NOMO-1 (cell line): ENCODE measurements around the gene CYBA.
"Not testable (repeated sequence)": the region's sequence is repeated elsewhere in the genome, so short reads cannot be mapped to it uniquely, and the experiment has no call there.

ENCODE experiments used
- DNase-seq, 2 experiments: peaks; one replicate each; lab custom pipeline; 2025; ENCODE audit not compliant: unreplicated experiment in 2 of 2; lab: John Stamatoyannopoulos, UW

CYBA gene

DNA sequence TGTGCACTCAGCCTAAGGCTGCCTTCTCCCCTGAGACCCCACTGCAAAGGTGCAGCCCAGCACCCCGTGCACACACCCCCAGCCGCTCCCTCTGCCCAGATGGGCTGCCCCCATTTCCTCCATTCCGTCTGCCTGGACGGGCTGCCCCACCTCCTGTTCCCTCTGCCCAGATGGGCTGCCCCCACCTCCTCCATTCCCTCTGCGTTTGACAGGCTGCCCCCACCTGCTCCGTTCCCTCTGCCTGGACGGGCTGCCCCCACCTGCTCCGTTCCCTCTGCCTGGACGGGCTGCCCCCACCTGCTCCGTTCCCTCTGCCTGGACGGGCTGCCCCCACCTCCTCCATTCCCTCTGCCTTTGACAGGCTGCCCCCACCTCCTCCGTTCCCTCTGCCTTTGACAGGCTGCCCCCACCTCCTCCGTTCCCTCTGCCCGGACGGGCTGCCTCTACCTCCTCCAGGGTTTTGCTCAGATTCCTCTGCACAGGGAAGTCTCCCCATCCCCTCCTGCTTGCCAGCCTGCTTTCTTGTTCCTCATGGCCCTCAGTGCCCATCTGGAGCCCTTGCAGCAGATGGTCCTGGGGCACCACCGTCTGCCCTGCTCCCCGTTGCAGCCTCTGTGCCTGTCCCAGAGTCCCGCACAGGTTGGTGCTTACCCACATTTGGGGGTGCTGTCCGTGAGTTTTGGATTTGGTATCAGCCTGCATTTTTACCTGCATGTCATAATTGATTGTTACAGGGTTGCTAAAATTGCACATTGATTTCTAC is 35.9 kb downstream of the CYBA start:
- DNase-seq, result no peak

DNA sequence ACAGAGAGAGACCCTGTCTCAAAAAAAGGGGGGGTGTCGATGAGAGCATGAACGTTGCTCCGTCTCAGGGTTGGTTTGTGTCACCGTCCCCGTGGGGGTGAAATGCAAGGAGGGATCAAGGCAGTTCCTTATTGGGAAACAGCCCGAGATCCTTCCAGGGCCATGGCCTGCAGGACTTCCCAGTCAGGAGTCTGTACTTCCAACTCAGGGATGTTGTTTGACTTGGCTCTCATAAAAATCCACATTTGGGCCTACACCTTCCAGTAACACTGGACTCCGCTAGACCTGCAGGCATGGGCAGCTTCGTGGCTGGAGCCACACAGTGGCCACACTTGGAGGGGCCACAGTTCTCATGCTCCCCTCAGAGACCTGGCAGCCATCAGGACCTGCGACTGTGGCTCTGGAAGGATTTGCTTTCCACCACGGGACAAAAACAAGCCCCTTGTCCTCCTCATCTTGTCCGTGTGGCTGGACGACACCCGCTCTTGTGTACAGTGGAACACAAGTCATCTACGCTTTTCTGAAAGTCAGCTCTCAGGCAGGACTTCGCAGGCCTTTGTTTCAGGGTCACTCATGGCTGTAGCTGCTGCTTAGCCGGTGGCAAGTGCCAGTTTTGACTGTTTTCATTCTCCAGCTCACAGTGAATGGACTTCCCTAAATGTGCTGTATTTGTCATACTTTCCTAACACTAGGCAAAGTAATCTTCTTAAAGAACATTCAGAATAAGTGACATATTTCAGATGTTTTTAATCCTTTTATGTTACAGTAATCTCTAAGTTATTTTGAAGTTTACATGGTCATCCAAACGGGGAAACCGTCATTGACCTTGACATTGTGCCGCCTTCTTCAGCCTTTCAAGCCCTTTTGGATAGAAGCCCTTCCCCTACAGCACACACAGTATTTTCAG is 36.7 kb downstream of the CYBA start:
- no peak for DNase-seq

DNA sequence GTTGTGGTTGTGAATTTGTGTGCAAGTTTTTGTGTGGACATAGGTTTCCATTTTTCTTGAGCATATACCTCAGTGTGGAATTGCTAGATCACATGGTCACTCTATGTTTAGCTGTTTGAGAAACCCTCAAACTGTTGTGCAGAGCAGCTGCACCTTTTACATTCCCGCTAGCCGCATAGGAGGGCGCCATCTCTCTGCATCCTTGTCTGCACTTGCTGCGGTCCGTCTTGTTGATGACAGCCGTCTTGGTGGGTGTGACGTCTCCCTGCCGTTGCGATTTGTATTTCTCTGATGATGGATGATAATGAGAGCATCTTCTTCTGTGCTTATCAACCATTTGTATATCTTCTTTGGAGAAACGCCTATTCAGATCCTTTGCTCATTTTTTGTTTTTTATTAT is 37.6 kb downstream of the CYBA start:
- no peak for DNase-seq

DNA sequence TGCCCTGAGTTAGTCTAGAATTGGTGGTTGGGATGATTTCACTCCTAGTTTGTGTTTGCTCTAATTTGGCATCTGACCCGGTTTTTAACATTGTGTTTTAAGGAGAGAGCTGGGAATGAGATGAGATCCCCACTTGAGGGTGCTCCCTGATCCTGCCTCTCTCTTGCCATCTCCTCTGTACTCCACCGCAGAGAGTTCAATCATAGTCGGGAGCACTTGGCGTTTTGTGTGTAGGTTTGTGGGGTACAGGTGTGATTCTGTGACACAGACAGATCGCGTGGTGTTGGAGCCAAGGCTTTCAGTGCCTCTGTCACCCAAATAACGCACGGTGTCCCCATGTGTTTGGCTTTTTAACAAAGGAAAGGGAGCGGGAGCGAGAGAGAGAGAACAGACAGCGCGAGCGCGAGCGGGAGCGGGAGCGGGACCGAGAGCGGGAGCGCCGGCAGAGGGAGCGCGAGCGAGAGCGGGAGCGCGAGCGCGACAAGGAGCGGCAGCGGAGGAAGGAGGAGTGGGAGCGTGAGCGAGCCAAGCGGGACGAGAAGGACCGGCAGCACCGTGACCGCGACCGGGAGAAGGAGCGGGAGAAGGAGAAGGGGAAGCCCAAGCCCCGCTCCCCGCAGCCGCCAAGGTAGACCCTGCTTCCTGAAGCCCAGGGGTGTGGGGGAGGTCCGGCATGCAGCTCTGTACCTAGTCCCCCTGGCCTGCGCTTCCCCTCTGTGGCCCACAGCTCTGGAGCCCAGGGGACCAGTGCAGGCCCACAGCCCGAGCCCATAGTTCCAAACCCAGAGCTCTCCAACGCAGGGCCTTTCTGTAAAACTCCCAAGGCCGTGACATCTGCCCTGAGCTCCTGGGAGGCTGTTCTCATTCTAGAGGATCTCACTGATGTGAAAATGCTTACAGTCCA is 39.7 kb downstream of the CYBA start:
- no peak for DNase-seq

DNA sequence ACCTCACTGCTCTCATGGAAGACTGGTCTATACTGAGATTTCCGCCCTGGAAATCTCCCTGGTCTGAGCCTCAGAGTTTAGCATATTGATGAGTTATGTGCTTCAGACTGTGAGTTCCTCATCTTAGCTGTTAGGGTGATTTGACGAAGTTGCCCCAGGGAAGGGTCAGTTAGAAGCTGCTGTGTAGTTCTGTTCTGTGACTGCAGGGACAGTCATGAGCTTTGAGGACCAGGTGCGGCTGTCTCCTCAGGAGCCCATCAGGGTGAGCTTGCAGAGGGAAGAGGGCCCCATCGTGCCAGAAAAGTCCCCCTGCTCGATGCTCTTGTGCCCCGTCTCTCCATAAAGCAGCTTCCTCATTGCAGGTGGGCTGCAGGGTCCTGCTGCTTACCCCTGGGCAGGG is 40.8 kb downstream of the CYBA start:
- no peak for DNase-seq

DNA sequence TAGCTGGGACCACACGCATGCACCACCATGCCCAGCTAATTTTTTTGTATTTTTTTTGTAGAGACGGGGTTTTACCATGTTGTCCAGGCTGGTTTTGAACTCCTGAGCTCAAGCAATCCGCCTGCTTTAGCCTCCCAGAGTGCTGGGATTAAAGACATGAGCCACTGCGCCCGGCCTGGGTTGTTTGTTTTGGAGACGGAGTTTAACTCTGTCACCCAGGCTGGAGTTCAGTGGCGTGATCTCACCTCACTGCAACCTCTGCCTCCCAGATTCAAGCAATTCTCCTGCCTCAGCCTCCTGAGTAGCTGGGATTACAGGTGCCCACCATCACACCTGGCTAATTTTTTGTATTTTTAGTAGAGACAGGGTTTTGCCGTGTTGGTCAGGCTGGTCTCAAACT is 41.4 kb downstream of the CYBA start:
- DNase-seq, result not testable (repeated sequence)

DNA sequence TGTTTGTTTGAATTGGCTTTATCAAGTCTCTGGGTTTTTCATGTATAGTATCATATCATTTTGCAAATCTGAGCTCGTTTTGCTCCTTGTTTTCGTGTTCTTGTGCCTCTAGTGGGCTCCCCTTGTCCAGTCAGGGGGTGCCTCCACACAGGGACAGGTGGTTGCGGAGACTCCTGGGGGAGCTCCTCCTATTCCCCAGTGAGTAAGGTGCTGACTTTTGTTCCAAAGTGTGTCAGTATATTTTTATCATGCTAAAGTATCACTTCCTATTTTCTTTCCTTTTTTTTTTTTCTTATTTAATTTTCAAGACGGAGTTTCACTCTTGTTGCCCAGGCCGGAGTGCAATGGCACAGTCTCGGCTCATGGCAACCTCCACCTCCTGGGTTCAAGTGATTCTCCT is 42.8 kb downstream of the CYBA start:
- peak in 1 of 2 experiments; percentile 23 for DNase-seq

DNA sequence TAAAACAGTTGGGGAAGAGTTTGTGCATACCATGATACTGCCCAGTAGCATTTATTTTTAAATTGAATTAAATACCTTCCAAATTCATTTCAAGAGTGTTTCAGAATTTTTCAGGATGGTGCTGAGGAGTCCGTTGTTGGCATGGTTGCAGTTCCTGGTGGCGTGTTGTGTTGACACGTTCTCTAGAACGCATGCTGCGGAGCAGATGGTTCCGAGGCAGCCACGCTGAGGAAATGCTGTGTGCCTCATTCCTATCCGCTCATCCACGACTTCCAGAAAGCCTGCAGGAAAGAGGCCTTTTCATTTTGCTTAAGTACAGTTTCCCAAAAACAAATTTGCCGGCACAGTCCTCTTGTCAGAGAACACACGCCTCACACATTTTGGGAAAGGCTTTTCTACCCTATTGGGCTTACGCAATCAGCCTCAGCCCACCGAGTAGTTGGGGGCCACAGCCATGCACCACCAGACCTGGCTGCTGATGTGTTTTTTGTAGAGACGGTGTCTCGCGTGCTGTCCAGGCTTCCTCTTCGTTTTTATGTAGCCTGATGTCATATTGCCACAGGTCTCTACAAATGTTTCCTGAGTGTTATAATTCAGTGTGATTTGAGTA is 44.6 kb downstream of the CYBA start:
- no peak for DNase-seq

DNA sequence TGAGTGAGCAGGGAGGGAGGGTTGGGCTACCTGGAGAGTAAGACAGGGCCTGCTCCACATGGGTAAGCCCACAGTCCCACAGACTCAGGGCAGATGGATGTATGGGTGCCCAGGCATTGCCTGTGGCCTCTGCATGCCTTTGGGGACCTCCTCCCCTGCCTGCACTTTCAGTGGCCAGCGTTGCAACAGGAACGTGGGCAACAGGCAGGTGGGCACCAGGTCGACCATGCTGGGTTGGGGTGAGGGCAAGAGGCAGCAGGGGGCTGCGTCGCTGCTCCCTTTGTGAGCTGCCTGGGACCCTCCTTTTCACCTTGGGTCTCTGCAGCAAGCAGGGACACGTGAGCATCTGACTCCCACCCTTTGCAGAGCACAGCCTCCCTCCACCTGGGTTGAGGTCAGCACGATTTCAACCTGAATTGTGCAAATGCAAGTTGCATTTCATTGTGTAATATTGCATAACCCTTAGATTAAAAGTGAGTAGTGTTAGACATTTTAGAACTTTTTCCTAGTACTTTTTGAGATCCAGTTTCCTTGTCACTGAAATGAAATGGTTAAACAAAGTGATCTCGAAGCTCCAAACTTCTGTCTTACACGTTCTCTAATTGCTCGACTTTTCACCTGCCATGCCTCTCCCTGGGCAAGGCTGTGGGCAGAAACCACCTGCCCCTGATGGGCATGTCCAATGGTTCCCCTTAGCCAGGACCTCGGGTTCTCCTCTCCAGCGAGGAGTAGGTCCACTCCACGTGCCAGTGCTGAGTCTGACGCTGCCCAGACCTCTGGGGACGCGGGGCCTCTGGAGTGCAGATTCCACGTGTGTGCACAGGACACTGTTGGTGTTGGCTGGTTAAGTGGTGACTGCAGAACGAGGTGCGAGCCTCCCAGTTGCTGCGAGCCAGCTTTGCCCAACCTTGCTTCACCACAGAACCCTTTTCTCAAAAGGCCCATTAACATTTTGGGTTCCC is 45.4 kb downstream of the CYBA start:
- no peak for DNase-seq

DNA sequence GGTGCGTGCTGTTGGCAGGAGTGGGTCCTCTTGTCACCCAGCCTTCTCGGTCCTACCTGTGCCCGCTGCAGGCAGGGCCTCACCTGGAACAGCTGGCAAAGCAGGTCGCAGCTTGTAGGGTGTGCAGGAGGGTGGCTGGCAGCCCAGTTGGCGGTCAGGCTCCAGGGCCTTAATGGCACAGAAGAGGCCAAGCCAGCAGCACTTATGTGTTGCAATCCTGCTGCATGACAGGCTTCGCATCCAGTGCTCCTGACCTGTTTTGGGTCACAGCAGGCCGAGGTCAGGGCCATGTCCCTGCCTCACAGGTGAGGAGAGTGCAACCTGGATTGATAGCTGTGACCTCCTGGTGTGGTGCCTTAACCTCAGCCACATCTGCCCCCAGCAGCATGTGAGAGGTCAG is 48.8 kb downstream of the CYBA start:
- DNase-seq, result no peak

DNA sequence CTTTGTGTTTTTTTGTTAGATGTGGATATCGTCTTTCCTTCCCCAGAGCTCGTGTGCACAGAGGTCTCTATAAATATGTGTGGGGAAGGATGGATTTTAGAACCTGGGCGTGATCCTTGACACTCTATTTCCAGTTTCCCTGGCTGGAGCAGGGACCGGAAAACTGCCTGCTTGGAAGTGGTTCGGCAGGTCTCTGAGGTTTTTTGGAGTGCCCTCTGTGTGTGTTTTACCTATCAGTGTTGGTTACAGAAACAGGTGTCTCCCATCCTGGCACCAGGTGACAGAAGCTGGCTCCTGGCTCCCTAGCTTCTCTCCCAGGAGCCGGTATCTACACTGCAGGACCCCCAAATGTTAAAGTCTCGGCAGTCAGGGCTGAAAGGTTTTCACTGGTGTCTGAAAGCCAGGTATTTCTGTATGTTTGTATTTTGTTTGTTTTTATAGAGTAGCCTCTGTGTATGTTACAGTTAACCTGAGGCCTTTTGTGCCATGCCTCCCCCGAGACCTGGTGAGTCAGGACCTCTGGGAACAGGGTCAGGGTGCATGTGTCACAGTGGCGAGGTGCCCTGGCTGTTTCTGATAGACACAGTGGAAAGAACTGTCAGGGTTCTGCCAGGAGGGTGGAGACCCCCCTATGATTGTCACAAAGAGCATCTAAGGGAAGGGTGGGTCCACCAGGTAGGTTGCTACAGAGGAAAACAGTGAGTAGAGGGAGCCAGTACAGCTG is 49.4 kb downstream of the CYBA start:
- no peak for DNase-seq

DNA sequence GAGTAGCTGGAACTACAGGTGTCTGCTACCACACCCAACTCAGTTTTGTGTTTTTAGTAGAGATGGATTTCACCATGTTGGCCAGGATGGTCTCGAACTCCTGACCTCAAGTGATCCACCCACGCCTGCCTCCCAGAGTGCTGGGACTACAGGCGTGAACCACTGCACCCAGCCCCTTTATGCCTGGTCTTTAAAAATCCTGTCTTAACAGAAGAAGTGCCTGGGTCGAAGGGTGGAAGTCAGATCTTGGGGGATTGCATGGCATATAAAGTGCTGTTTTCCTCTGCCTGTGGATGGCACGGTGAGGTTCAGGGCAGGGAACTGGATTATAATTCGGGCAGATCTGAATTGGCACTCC is 50.3 kb downstream of the CYBA start:
- DNase-seq, result no peak

DNA sequence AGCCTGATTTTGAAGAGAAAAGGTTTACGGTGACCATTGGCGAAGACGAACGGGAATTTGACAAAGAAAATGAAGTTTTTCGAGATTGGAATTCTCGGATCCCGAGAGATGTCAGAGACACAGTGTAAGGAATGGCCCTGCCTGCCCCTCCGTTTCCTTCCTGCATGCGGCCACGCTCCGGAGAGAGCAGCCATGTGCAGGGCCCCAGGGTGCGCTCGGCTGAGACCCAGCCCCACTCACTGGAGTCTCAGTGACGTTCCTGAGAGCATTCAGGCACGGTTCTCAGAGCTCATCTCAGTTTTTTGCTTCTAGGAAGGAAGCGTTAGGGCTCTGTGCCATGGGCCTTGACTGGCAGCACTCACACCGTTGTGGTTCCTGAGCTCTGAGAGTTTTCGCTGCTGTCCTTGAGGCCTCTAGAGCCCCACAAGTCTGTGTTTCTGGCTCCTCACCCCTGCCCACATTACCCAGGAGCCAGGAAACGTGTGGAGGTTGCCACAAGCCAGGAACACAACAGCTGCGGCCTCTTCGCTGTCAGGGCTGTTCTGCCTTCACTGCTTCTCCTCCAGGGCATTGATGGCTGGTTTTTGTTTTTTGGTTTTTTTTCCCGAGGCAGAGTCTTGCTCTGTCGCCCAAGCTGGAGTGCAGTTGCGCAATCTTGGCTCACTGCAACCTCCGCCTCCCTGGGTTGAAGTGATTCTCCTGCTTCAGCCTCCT is 50.9 kb downstream of the CYBA start:
- DNase-seq, result no peak

DNA sequence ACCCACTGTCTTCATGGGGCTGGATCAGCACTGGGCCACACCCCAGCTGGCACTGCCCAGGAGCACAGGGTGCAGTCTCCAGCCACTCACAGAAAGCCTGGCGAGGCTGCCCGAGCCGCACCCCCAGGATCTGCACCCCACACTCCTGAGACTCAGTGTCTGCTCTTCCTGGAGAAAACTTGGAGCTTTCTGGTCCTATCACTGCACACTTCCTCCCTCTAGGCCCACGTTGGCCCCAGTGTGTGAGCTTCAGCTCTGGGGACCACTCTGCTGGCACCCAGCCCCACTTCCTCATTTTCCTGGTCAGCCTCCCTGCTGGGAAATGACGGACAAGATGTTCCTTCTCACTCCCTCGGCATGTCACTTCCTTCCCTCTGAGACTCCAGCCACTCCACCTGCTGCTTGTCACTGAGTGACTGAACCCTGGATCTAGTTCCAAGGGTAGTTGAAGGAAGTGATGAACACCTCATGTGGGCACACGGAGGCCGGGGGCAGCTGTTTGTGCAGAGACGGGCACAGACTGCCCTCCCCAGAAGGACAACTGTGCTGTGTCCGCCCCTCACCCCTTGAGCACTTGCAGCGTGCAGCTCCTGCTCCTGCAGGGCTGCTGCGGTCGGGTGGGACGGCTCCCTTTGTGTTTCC is 51.6 kb downstream of the CYBA start:
- DNase-seq, result peak; percentile 1 to 4

DNA sequence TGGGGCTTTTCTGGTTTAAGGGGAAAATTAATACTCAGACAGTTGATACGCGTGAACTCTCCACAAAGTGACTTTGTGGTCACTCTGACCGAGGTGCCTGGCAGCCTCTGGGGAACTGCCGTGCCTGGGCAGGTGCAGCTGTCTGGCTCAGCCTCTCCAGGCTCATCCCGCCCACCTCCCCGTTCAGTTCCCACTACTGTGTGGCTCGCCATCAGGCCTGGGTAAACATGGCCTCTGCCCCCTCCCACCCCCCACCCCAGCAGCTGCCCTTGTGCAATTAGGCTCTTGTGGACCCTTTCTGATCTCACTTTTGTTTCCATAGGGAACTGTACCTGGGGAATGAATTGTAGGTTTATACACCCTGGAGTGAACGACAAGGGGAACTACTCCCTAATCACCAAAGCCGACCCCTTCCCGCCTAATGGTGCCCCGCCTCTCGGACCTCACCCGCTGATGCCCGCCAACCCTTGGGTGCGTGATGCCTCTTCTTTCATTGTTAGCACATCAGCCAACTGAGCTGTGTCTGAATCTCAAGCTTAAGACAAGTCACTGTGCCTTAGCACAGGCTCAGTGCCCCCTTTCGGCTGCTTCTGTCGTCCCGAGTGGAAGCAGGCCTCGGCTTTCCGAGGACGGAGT is 52.9 kb downstream of the CYBA start:
- DNase-seq, result no peak

DNA sequence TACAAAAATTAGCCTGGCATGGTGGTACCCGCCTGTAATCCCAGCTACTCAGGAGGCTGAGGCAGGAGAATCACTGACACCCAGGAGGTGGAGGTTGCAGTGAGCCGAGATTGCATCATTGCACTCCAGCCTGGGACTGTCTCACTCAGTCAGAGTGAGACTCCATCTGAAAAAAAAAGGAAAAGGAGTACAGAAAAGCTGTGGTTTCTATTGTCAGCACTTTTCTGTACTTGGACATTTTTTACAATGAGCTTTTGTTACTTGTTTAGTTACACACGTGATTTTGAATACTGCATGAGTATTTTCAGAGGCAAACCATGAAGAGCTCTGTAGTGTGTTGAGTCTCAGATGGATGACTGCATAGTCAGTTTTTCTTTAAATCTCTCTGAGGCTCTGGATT is 54.4 kb downstream of the CYBA start:
- DNase-seq, result no peak

DNA sequence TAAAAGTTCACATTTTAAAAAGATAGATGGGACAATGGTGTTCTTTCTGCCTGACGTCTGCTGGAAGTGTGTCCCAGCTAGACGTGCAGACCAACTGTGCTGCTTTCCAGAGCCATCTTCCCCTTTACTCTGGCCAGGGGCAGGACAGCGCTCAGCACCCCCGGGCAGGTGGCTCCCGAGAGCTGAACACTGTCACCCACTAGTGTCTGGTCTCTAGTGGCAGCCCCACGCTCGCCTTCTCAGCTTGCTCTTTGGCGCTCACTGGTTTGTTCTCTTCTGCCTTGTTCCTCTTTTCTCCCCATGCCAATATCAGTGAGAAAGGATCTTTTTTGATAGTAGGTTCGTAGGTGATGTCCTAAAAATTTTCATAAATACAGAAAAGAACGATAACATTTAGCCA is 54.9 kb downstream of the CYBA start:
- DNase-seq, result no peak
